Gastrocnemius medialis (tissue), 4 donors: ENCODE data around the gene C3orf33. TPM values are rescaled to one million over a fixed set of nuclear protein-coding genes. Genes with fewer than 3 reads are reported as not detected.
"Not testable (repeated sequence)": the region's sequence is repeated elsewhere in the genome, so short reads cannot be mapped to it uniquely, and the experiment has no call there.

Experiments
- ATAC-seq, 2 donors: fragments of 150-250 bp; one replicate each; pipeline ENCODE4 v1.9.1; 2016
- DNase-seq, 2 donors: peaks; one replicate each; pipeline ENCODE4 v3.0.0-alpha.2; 2019
- H3K27ac ChIP-seq, 4 donors: fragments of 200-600 bp; sonication (generic); 1 replicate in 1 of 4; 2 replicates in 3 of 4; pipeline ENCODE4 v1.5.1; 2016 to 2018; ENCODE audit warnings: mild to moderate bottlenecking in 2 of 4, moderate library complexity in 1 of 4
- H3K27me3 ChIP-seq, 3 donors: fragments of 200-600 bp; sonication (generic) in 2 of 3; 1 replicate in 1 of 3; 2 replicates in 2 of 3; pipeline versions ENCODE4 v1.5.1 to v1.6.0; 2016 to 2019; ENCODE audit warnings: mild to moderate bottlenecking in 1 of 3, moderate library complexity in 1 of 3
- H3K36me3 ChIP-seq, 2 donors: fragments of 200-600 bp; sonication (generic) in 1 of 2; one replicate each; pipeline ENCODE4 v1.5.1; 2017 to 2018
- H3K4me1 ChIP-seq, 2 donors: fragments of 200-600 bp; sonication (generic) in 1 of 2; one replicate each; pipeline ENCODE4 v1.5.1; 2016 to 2017; ENCODE audit warnings: mild to moderate bottlenecking in 2 of 2
- H3K4me3 ChIP-seq, 4 donors: fragments of 200-600 bp; sonication (generic) in 3 of 4; 1 replicate in 1 of 4; 2 replicates in 3 of 4; pipeline ENCODE4 v1.5.1; 2016 to 2019; ENCODE audit warnings: mild to moderate bottlenecking in 2 of 4
- H3K9me3 ChIP-seq, 3 donors: fragments of 200-600 bp; sonication (generic) in 2 of 3; 1 replicate in 1 of 3; 2 replicates in 2 of 3; pipeline ENCODE4 v1.5.1; 2016 to 2019
- CTCF ChIP-seq, 5 experiments: fragments of 450-650 bp in 3 of 5; fragments of 200-600 bp in 2 of 5; sonication (generic) in 2 of 5; IDR thresholded peaks in 4 of 5; conservative IDR thresholded peaks in 1 of 5; 1 replicate in 4 of 5; 2 replicates in 1 of 5; pipeline ENCODE4 v1.5.1; 2016 to 2019; ENCODE audit warnings: antibody characterized with exemption in 5 of 5, mild to moderate bottlenecking in 3 of 5, moderate library complexity in 3 of 5
- POLR2A ChIP-seq, 2 donors: fragments of 450-650 bp; IDR thresholded peaks; one replicate each; pipeline ENCODE4 v1.6.1; 2017; ENCODE audit warnings: antibody characterized with exemption in 2 of 2, mild to moderate bottlenecking in 2 of 2, moderate library complexity in 2 of 2
- in situ Hi-C, 4 donors: fragments of 200-750 bp; cut with MboI; loops; one replicate each; pipeline versions ENCODE4 v1.15.0 to v1.8.0; 2017; ENCODE audit warnings: low sequenced_read_pairs in 4 of 4
- intact Hi-C: fragments of 100-400 bp; cut with DNase I; formaldehyde crosslinking; loops from one replicate; pipeline ENCODE4 v1.15.1; 2023; ENCODE audit warnings: low total_unique reads
- total RNA-seq, 4 donors: library from RNA; depleted of rRNA; stranded (reverse); fragments of >200 nt; gene quantifications; one replicate each; pipeline versions ENCODE4 v1.1.0 to v1.2.3, GENCODE V29; 2016

C3orf33 gene
- total RNA-seq, 4 donors from 2014 or later: 1.4 to 6.1 (median 3.9) TPM

DNA sequence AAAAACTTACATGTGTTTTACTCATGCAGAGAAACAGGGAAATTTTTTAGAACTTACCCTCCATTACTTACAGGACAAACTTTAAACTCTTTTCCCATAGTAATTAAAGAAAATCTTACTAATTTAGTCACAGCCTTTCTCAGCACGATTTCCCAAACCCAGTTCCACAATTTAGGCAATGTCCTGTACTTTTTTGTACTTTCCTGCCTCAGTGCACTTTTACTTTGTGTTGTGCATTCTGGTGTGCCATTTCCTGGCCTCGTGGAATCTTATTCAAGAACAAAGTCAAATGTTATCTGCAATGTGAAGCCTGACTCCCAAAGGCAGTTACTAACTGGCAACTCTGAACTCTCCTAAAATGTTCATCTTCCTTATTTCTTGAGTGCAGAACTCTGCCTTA, 46.3 kb upstream of the C3orf33 start:
- intact Hi-C loops: loop anchor here (5.0 to 10.0 kb wide), 4 partner anchors 45 to 1528 kb away; partner anchors contain the start of genes C3orf33, DHX36 and TIPARP
- Histone ChIP-seq H3K9me3 (no peaks in the 10 kb centered on the region), H3K4me3 (peak overlapping the region; percentile 75 to 99 (median 87)), H3K27me3 (no peaks in the 10 kb centered on the region), H3K4me1 (peaks cover 38 to 40% of the 10 kb centered on the region in 2 donors), H3K27ac (peak overlapping the region; percentile 95 to 96 (median 95)), H3K36me3 (no peaks in the 10 kb centered on the region)
- ATAC-seq: no peak
- TF ChIP-seq CTCF (IDR thresholded peaks at IDR 0.05 in 4 of 5, conservative IDR thresholded peaks at IDR 0.05 in 1 of 5): no peak
- TF ChIP-seq POLR2A (IDR thresholded peaks at IDR 0.05): no peak
- in situ Hi-C loops: loop anchor here in 2 of 4 donors (25.0 kb wide), 1 partner anchor 1310 kb away; the partner anchor contains the start of gene CCNL1 (in 2 of the 2)
- no peak for DNase-seq

GRCh38 chr3:155849404-155849803, 43.3 kb upstream of the C3orf33 start:
- H3K4me3 ChIP-seq, DNase-seq, intact Hi-C loops, H3K27me3 ChIP-seq, H3K9me3 ChIP-seq, in situ Hi-C loops, ATAC-seq, H3K36me3 ChIP-seq, H3K27ac ChIP-seq: not testable (repeated sequence)
- H3K4me1 ChIP-seq: peaks cover 47 to 51% of the 10 kb centered on the region in 2 donors

DNA sequence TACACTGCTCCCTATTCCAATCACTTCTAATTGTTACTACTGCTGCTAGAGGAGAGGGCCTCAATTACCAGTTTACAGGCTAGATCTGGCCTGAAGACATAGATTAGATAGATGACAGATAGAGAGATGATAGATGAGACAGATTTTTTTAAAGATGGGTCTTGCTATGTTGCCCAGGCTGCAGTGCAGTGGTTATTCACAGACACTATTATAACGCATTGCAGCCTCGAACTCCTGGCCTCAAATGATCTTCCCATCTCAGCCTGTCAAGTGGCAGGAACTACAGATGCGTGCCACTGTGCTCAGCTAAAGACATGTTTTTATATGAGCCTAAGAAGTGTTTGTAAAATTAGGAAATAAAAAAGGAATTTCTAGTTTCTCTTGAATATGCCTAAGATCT, 41.9 kb upstream of the C3orf33 start:
- H3K4me3 ChIP-seq: no peak overlapping the region
- H3K27me3 ChIP-seq: no peaks in the 10 kb centered on the region
- H3K9me3 ChIP-seq: no peaks in the 10 kb centered on the region
- DNase-seq: no peak
- in situ Hi-C loops (no loop called here), intact Hi-C loops (no loop called here)
- no peaks in the 10 kb centered on the region for H3K36me3 ChIP-seq
- peaks cover 42 to 46% of the 10 kb centered on the region in 2 donors for H3K4me1 ChIP-seq
- no peak for ATAC-seq
- TF ChIP-seq CTCF (IDR thresholded peaks at IDR 0.05 in 4 of 5, conservative IDR thresholded peaks at IDR 0.05 in 1 of 5) (no peak), POLR2A (IDR thresholded peaks at IDR 0.05) (no peak)
- H3K27ac ChIP-seq: no peak overlapping the region

GRCh38 chr3:155846119-155846518, 40.0 kb upstream of the C3orf33 start:
- Histone ChIP-seq H3K27me3 (no peaks in the 10 kb centered on the region), H3K27ac (no peak overlapping the region), H3K9me3 (no peaks in the 10 kb centered on the region), H3K36me3 (no peaks in the 10 kb centered on the region), H3K4me3 (no peak overlapping the region), H3K4me1 (peaks cover 23 to 28% of the 10 kb centered on the region in 2 donors)
- in situ Hi-C loops: no loop called here
- no peak for DNase-seq
- ATAC-seq: no peak
- TF ChIP-seq CTCF (IDR thresholded peaks at IDR 0.05 in 4 of 5, conservative IDR thresholded peaks at IDR 0.05 in 1 of 5) (no peak), POLR2A (IDR thresholded peaks at IDR 0.05) (no peak)
- intact Hi-C loops: no loop called here

- H3K4me3 ChIP-seq: no peak overlapping the region
- H3K27ac ChIP-seq: no peak overlapping the region
- no peaks in the 10 kb centered on the region for H3K27me3 ChIP-seq
- no peaks in the 10 kb centered on the region for H3K9me3 ChIP-seq
- peaks cover 8 to 15% of the 10 kb centered on the region in 2 donors for H3K4me1 ChIP-seq
- DNase-seq: no peak
- H3K36me3 ChIP-seq: no peaks in the 10 kb centered on the region
- no peak for ATAC-seq
- intact Hi-C loops (no loop called here), in situ Hi-C loops (no loop called here)
- no peak for TF ChIP-seq POLR2A (IDR thresholded peaks at IDR 0.05)
- TF ChIP-seq CTCF (IDR thresholded peaks at IDR 0.05 in 4 of 5, conservative IDR thresholded peaks at IDR 0.05 in 1 of 5): no peak
Observed at GRCh38 chr3:155843569-155843968, 37.5 kb upstream of the C3orf33 start.
